GM18508 (cell line): Measurements from ENCODE around the gene N4BP2.
A peak's percentile ranks its signal among the peaks of the same experiment; 100 is the strongest.

Source experiments
- ATAC-seq: cut with Tn5 transposase; IDR thresholded peaks from one replicate; pipeline ENCODE4 v1.9.1; 2021; ENCODE audit warnings: moderate number of reproducible peaks; ENCODE audit not compliant: insufficient read depth, unreplicated experiment

N4BP2 gene

GRCh38 chr4:40204507-40205258 lies 148.0 kb downstream of the N4BP2 start:
- ATAC-seq: no peak

- peak; percentile 50 for ATAC-seq
These were observed 148.9 kb downstream of the N4BP2 start for GRCh38 chr4:40205259-40206198.

GRCh38 chr4:40206426-40206825 lies 149.8 kb downstream of the N4BP2 start:
- no peak for ATAC-seq
